Measurements from ENCODE around the gene ANGPTL8. TPM values are rescaled to one million over a fixed set of nuclear protein-coding genes. Genes with fewer than 3 reads are reported as not detected.

The ANGPTL8 gene
- total and polyA plus RNA-seq, 2 of the 13 experiments (the other 11 are each of a cell fraction or from before 2014, with no cell fraction given): 27.3 to 243 TPM

GRCh38 chr19:11240008-11240444, 607 bp downstream of the ANGPTL8 start (continued):
- no peak for TF ChIP-seq CCDC6 (CRISPR knock-in tag; IDR thresholded peaks at IDR 0.05)
- TF ChIP-seq, protein P1, sequence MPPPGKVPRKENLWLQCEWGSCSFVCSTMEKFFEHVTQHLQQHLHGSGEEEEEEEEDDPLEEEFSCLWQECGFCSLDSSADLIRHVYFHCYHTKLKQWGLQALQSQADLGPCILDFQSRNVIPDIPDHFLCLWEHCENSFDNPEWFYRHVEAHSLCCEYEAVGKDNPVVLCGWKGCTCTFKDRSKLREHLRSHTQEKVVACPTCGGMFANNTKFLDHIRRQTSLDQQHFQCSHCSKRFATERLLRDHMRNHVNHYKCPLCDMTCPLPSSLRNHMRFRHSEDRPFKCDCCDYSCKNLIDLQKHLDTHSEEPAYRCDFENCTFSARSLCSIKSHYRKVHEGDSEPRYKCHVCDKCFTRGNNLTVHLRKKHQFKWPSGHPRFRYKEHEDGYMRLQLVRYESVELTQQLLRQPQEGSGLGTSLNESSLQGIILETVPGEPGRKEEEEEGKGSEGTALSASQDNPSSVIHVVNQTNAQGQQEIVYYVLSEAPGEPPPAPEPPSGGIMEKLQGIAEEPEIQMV (CRISPR knock-in tag; IDR thresholded peaks at IDR 0.05; ENCODE audit: low read depth): no peak
- no peak for TF ChIP-seq GLI4 (CRISPR knock-in tag; IDR thresholded peaks at IDR 0.05; ENCODE audit: borderline replicate concordance)
- TF ChIP-seq, protein P2, sequence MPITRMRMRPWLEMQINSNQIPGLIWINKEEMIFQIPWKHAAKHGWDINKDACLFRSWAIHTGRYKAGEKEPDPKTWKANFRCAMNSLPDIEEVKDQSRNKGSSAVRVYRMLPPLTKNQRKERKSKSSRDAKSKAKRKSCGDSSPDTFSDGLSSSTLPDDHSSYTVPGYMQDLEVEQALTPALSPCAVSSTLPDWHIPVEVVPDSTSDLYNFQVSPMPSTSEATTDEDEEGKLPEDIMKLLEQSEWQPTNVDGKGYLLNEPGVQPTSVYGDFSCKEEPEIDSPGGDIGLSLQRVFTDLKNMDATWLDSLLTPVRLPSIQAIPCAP (CRISPR knock-in tag; IDR thresholded peaks at IDR 0.05; ENCODE audit: low read depth): no peak
- TF ChIP-seq ZFP82 (CRISPR knock-in tag; IDR thresholded peaks at IDR 0.05; ENCODE audit: borderline replicate concordance): no peak
- 0 out of 2 replicates have a peak, but pooled peaks have one; percentile 3 for TF ChIP-seq ZNF124 (CRISPR knock-in tag; IDR thresholded peaks at IDR 0.05)
- no peak for TF ChIP-seq TCF7L2 (IDR thresholded peaks at IDR 0.05; ENCODE audit: low read depth, low read length)
- TF ChIP-seq ZNF382 (CRISPR knock-in tag; IDR thresholded peaks at IDR 0.05; ENCODE audit: borderline replicate concordance): no peak
- no peak for TF ChIP-seq U2AF1 (optimal IDR thresholded peaks at IDR 0.05; ENCODE audit: low read depth, low read length)
- no peak for TF ChIP-seq HMG20A (CRISPR knock-in tag; IDR thresholded peaks at IDR 0.05; ENCODE audit: borderline replicate concordance)
- TF ChIP-seq NR0B2 (CRISPR knock-in tag; IDR thresholded peaks at IDR 0.05): no peak
- no peak for TF ChIP-seq MED13 (CRISPR knock-in tag; IDR thresholded peaks at IDR 0.05)
- TF ChIP-seq, protein P3, sequence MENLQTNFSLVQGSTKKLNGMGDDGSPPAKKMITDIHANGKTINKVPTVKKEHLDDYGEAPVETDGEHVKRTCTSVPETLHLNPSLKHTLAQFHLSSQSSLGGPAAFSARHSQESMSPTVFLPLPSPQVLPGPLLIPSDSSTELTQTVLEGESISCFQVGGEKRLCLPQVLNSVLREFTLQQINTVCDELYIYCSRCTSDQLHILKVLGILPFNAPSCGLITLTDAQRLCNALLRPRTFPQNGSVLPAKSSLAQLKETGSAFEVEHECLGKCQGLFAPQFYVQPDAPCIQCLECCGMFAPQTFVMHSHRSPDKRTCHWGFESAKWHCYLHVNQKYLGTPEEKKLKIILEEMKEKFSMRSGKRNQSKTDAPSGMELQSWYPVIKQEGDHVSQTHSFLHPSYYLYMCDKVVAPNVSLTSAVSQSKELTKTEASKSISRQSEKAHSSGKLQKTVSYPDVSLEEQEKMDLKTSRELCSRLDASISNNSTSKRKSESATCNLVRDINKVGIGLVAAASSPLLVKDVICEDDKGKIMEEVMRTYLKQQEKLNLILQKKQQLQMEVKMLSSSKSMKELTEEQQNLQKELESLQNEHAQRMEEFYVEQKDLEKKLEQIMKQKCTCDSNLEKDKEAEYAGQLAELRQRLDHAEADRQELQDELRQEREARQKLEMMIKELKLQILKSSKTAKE (CRISPR knock-in tag; IDR thresholded peaks at IDR 0.05; ENCODE audit: borderline replicate concordance): no peak
- TF ChIP-seq, protein P4, sequence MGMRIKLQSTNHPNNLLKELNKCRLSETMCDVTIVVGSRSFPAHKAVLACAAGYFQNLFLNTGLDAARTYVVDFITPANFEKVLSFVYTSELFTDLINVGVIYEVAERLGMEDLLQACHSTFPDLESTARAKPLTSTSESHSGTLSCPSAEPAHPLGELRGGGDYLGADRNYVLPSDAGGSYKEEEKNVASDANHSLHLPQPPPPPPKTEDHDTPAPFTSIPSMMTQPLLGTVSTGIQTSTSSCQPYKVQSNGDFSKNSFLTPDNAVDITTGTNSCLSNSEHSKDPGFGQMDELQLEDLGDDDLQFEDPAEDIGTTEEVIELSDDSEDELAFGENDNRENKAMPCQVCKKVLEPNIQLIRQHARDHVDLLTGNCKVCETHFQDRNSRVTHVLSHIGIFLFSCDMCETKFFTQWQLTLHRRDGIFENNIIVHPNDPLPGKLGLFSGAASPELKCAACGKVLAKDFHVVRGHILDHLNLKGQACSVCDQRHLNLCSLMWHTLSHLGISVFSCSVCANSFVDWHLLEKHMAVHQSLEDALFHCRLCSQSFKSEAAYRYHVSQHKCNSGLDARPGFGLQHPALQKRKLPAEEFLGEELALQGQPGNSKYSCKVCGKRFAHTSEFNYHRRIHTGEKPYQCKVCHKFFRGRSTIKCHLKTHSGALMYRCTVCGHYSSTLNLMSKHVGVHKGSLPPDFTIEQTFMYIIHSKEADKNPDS (CRISPR knock-in tag; IDR thresholded peaks at IDR 0.05): no peak
- TF ChIP-seq ERF (CRISPR knock-in tag; IDR thresholded peaks at IDR 0.05): 0 out of 2 replicates have a peak, but pooled peaks have one; percentile 1
- TF ChIP-seq ZSCAN29 (CRISPR knock-in tag; conservative IDR thresholded peaks at IDR 0.05): 0 out of 2 replicates have a peak, but pooled peaks have one; percentile 3
- TF ChIP-seq CREB1 (IDR thresholded peaks at IDR 0.05): no peak
- TF ChIP-seq CREB1 (CRISPR knock-in tag; IDR thresholded peaks at IDR 0.05): no peak
- 0 out of 2 replicates have a peak, but pooled peaks have one; percentile 3 for TF ChIP-seq ZFP90 (CRISPR knock-in tag; IDR thresholded peaks at IDR 0.05; ENCODE audit: borderline replicate concordance)
- TF ChIP-seq, protein P5, sequence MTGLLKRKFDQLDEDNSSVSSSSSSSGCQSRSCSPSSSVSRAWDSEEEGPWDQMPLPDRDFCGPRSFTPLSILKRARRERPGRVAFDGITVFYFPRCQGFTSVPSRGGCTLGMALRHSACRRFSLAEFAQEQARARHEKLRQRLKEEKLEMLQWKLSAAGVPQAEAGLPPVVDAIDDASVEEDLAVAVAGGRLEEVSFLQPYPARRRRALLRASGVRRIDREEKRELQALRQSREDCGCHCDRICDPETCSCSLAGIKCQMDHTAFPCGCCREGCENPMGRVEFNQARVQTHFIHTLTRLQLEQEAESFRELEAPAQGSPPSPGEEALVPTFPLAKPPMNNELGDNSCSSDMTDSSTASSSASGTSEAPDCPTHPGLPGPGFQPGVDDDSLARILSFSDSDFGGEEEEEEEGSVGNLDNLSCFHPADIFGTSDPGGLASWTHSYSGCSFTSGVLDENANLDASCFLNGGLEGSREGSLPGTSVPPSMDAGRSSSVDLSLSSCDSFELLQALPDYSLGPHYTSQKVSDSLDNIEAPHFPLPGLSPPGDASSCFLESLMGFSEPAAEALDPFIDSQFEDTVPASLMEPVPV (CRISPR knock-in tag; IDR thresholded peaks at IDR 0.05): peak; percentile 8; the same call in 1 of the 2 replicates
- TF ChIP-seq MAF1 (CRISPR knock-in tag; IDR thresholded peaks at IDR 0.05; ENCODE audit: borderline replicate concordance): no peak

Measured in HepG2 (cell line).